A549 (cell line): ENCODE results near the gene SRMS. TPM values are rescaled to one million over a fixed set of nuclear protein-coding genes. Genes with fewer than 3 reads are reported as not detected.

Experiments used
- ATAC-seq, 2 experiments: fragments of 200-7000 bp in 1 of 2; fragments of >200 bp in 1 of 2; cut with Nextera tagmentation in 1 of 2; cut with Tn5 transposase in 1 of 2; 3 replicates each; pipeline versions ENCODE4 v1.8.0 to v1.9.1; 2018 to 2020; ENCODE audit warnings: mild to moderate bottlenecking in 1 of 2, moderate library complexity in 1 of 2
- CTCF ChIA-PET: fragments of 300-600 bp; sonication (Branson Sonifier 250); formaldehyde crosslinking; extraction: SDS; loops from one replicate; lab custom pipeline; 2021; ENCODE audit warnings: antibody characterized with exemption, inconsistent platforms; lab: Yijun Ruan, JAX
- POLR2A ChIA-PET: fragments of 350-600 bp; formaldehyde crosslinking; extraction: SDS; loops from one replicate; lab custom pipeline; 2021; ENCODE audit warnings: antibody characterized with exemption, inconsistent platforms; lab: Yijun Ruan, JAX
- DNase-seq, 2 experiments: peaks; one replicate each; pipeline versions ENCODE4 v3.0.0 to v3.0.0-alpha.2; 2011 to 2016; ENCODE audit warnings: low read depth in 1 of 2, low spot score in 1 of 2
- FAIRE-seq: peaks from 2 replicates; lab custom pipeline; 2011; peaks lifted over from hg19 to GRCh38; lab: Jason Lieb, UNC
- H3K27ac ChIP-seq, 2 experiments: fragments of >200 bp; sonication (Bioruptor Twin); formaldehyde crosslinking; 3 replicates each; pipeline ENCODE4 v1.5.1; 2016 to 2017
- H3K4me1 ChIP-seq: fragments of >200 bp; sonication (Bioruptor Twin); formaldehyde crosslinking; 3 replicates; pipeline ENCODE4 v1.6.1; 2016
- H3K4me2 ChIP-seq: fragments of >200 bp; sonication (Bioruptor Twin); formaldehyde crosslinking; 3 replicates; pipeline ENCODE4 v1.6.1; 2016
- H3K4me3 ChIP-seq: fragments of >200 bp; sonication (Bioruptor Twin); formaldehyde crosslinking; 3 replicates; pipeline ENCODE4 v1.5.1; 2016
- H3K9me3 ChIP-seq: fragments of >200 bp; sonication (Bioruptor Twin); formaldehyde crosslinking; 3 replicates; pipeline ENCODE4 v1.6.1; 2016
- BHLHE40 ChIP-seq: IDR thresholded peaks from 2 replicates; pipeline ENCODE4 v1.6.1; 2012; ENCODE audit warnings: low read depth, low read length, inconsistent platforms
- CBX2 ChIP-seq: fragments of 200-600 bp; sonication (generic); IDR thresholded peaks from 2 replicates; pipeline ENCODE4 v1.6.1; 2016; ENCODE audit warnings: low read depth, mild to moderate bottlenecking, borderline replicate concordance
- CBX8 ChIP-seq: fragments of 200-600 bp; sonication (generic); IDR thresholded peaks from 2 replicates; pipeline ENCODE4 v1.6.1; 2016
- CHD4 ChIP-seq: fragments of 200-600 bp; sonication (generic); IDR thresholded peaks from 2 replicates; pipeline ENCODE4 v1.6.1; 2016; ENCODE audit warnings: antibody characterized with exemption, mild to moderate bottlenecking, borderline replicate concordance
- FOSB ChIP-seq: fragments of 250-450 bp; sonication (Bioruptor Pico); IDR thresholded peaks from 2 replicates; pipeline ENCODE4 v1.5.0; 2020; ENCODE audit warnings: mild to moderate bottlenecking, moderate library complexity
- GATA3 ChIP-seq: IDR thresholded peaks from 2 replicates; pipeline ENCODE4 v1.6.1; 2012; ENCODE audit warnings: borderline replicate concordance
- HDAC2 ChIP-seq: fragments of 200-600 bp; sonication (generic); IDR thresholded peaks from 2 replicates; pipeline ENCODE4 v1.6.1; 2016
- HES2 ChIP-seq: fragments of >200 bp; sonication (Bioruptor Twin); formaldehyde crosslinking; IDR thresholded peaks from 2 replicates; pipeline ENCODE4 v1.6.1; 2016
- HEYL ChIP-seq: fragments of 250-450 bp; sonication (Bioruptor Pico); IDR thresholded peaks from 2 replicates; pipeline ENCODE4 v1.8.0; 2021; ENCODE audit warnings: mild to moderate bottlenecking, moderate library complexity
- HOXA7 ChIP-seq: fragments of 250-450 bp; sonication (Bioruptor Pico); IDR thresholded peaks from 2 replicates; pipeline ENCODE4 v1.5.0; 2020; ENCODE audit warnings: mild to moderate bottlenecking, moderate library complexity
- HOXB13 ChIP-seq: fragments of 250-450 bp; sonication (Bioruptor Pico); IDR thresholded peaks from 2 replicates; pipeline ENCODE4 v1.5.0; 2020; ENCODE audit warnings: low read depth, mild to moderate bottlenecking, moderate library complexity
- NFE2L2 ChIP-seq: fragments of 150-350 bp; conservative IDR thresholded peaks from 2 replicates; pipeline ENCODE4 v1.6.1; 2014; ENCODE audit warnings: low read length
- PHF8 ChIP-seq: fragments of 200-600 bp; sonication (generic); IDR thresholded peaks from 2 replicates; pipeline ENCODE4 v1.6.1; 2016; ENCODE audit warnings: low read depth, mild to moderate bottlenecking, antibody characterized with exemption, moderate library complexity, borderline replicate concordance
- POLR2A ChIP-seq: IDR thresholded peaks from 2 replicates; pipeline ENCODE4 v1.6.1; 2012; ENCODE audit warnings: mild to moderate bottlenecking, low read length
- POLR2AphosphoS2 ChIP-seq: conservative IDR thresholded peaks from 2 replicates; pipeline ENCODE4 v1.6.1; 2012; ENCODE audit warnings: low read length, improper control_type of control experiment, inconsistent platforms
- RCOR1 ChIP-seq: fragments of 150-350 bp; IDR thresholded peaks from 2 replicates; pipeline ENCODE4 v1.6.1; 2014; ENCODE audit warnings: antibody characterized with exemption, low read length, low read depth
- RFX5 ChIP-seq: fragments of 450-650 bp; IDR thresholded peaks from 2 replicates; pipeline ENCODE4 v1.7.1; 2014; ENCODE audit warnings: antibody characterized with exemption, mild to moderate bottlenecking, moderate library complexity
- SREBF2 ChIP-seq: fragments of 450-650 bp; IDR thresholded peaks from 2 replicates; pipeline ENCODE4 v1.6.1; 2014; ENCODE audit warnings: mild to moderate bottlenecking, moderate library complexity
- TP53 ChIP-seq: fragments of 250-450 bp; sonication (Bioruptor Pico); IDR thresholded peaks from 2 replicates; pipeline ENCODE4 v1.5.0; 2021; ENCODE audit warnings: mild to moderate bottlenecking, moderate library complexity
- ZC3H11A ChIP-seq: fragments of 450-650 bp; IDR thresholded peaks from 2 replicates; pipeline ENCODE4 v1.6.1; 2014; ENCODE audit warnings: antibody characterized with exemption, mild to moderate bottlenecking
- ZFP36 ChIP-seq: fragments of 450-650 bp; IDR thresholded peaks from 2 replicates; pipeline ENCODE4 v1.6.1; 2014; ENCODE audit warnings: borderline replicate concordance; ENCODE audit not compliant: partially characterized antibody
- ZSCAN20 ChIP-seq: fragments of 250-450 bp; sonication (Bioruptor Pico); IDR thresholded peaks from 2 replicates; pipeline ENCODE4 v1.8.0; 2022; ENCODE audit warnings: mild to moderate bottlenecking, moderate library complexity
- WGBS: methylation state at CpG from one replicate; pipeline ENCODE4 v1.1.6; 2017; ENCODE audit errors: missing lambda C conversion rate; 5-methylcytosine and 5-hydroxymethylcytosine counted together
- polyA plus RNA-seq, 4 experiments: library from polyadenylated mRNA; depleted of rRNA in 3 of 4; stranded (reverse); fragments of >200 nt; fragmentation: RNase III in 1 of 4; extraction: RNeasy Plus Mini Kit Qiagen cat#74134 plus additional on column Dnase treatment in 1 of 4; gene quantifications; 2 replicates in 3 of 4; 3 replicates in 1 of 4; pipeline ENCODE4 v1.2.3, GENCODE V29; 2011 to 2017
- TF ChIP-seq, protein P1 (sequence below): fragments of >200 bp; sonication (Bioruptor Twin); formaldehyde crosslinking; IDR thresholded peaks from 3 replicates; pipeline ENCODE4 v1.6.1; 2016
- TF ChIP-seq, protein P2 (sequence below): IDR thresholded peaks from 2 replicates; pipeline ENCODE4 v1.6.1; 2012; ENCODE audit warnings: low read depth, borderline replicate concordance
- TF ChIP-seq, protein P3 (sequence below): fragments of 250-450 bp; sonication (Bioruptor Pico); IDR thresholded peaks from 2 replicates; pipeline ENCODE4 v1.5.0; 2020; ENCODE audit warnings: low read depth, mild to moderate bottlenecking, moderate library complexity

Gene SRMS
- polyA plus RNA-seq, 2 of the 4 experiments (the other 2 are of a cell fraction), result not detected

DNA sequence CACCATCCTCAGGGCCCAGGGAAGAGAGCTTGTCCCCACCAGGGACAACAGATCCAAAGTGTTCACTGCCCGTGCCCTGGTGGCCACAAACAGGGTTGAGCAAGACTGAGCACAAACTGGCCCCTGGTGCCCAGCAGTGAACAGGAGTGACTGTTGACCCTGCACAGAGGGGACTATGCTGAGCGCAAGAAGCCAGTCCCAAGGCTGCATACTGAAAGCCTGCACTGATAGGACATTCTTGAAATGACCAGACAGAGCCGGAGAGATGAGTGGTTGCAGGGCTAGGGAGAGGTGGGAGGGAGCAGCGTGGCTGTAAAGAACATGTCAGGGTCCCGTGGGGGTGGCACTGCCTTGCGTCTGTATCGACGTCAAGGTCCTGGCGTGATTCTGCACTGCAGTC lies 3.5 kb upstream of the SRMS start:
- ATAC-seq, result no peak
- Histone ChIP-seq H3K4me1 (peaks cover 4% of the 10 kb centered on the region; the same call in 1 of the 3 replicates), H3K4me3 (no peak overlapping the region), H3K9me3 (no peaks in the 10 kb centered on the region), H3K4me2 (no peak overlapping the region)
- no peak for DNase-seq
- WGBS, result 57% methylated on average over 9 of the region's 9 CpGs
- FAIRE-seq, result no peak
- TF ChIP-seq TP53 (CRISPR knock-in tag), result no peak
- TF ChIP-seq HES2, result no peak
- TF ChIP-seq, protein P1, sequence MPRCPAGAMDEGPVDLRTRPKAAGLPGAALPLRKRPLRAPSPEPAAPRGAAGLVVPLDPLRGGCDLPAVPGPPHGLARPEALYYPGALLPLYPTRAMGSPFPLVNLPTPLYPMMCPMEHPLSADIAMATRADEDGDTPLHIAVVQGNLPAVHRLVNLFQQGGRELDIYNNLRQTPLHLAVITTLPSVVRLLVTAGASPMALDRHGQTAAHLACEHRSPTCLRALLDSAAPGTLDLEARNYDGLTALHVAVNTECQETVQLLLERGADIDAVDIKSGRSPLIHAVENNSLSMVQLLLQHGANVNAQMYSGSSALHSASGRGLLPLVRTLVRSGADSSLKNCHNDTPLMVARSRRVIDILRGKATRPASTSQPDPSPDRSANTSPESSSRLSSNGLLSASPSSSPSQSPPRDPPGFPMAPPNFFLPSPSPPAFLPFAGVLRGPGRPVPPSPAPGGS, result no peak
- no peak for TF ChIP-seq POLR2A
- TF ChIP-seq RFX5, result no peak
- TF ChIP-seq, protein P2, sequence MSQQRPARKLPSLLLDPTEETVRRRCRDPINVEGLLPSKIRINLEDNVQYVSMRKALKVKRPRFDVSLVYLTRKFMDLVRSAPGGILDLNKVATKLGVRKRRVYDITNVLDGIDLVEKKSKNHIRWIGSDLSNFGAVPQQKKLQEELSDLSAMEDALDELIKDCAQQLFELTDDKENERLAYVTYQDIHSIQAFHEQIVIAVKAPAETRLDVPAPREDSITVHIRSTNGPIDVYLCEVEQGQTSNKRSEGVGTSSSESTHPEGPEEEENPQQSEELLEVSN, result no peak
- no peak for TF ChIP-seq POLR2AphosphoS2
- no peak for TF ChIP-seq HEYL (CRISPR knock-in tag)
- no peak for TF ChIP-seq CHD4
- TF ChIP-seq RCOR1, result no peak
- TF ChIP-seq SREBF2, result no peak
- TF ChIP-seq, all 56 proteins: peak for 0
- ChIA-PET POLR2A (no interaction called here), CTCF (interaction anchor here (1.3 to 9.1 kb wide), 2 partner anchors 12 to 426 kb away, joined by 3 to 93 read pairs; partner anchors contain the start of gene PTK6)
- no peak overlapping the region for H3K27ac ChIP-seq

GRCh38 chr20:63549679-63550282 lies 2.2 kb upstream of the SRMS start:
- WGBS, result 81% methylated on average over 14 of the region's 18 CpGs
- H3K4me2 ChIP-seq, result no peak overlapping the region
- H3K9me3 ChIP-seq, result no peaks in the 10 kb centered on the region
- no peak for DNase-seq
- TF ChIP-seq, protein P3, sequence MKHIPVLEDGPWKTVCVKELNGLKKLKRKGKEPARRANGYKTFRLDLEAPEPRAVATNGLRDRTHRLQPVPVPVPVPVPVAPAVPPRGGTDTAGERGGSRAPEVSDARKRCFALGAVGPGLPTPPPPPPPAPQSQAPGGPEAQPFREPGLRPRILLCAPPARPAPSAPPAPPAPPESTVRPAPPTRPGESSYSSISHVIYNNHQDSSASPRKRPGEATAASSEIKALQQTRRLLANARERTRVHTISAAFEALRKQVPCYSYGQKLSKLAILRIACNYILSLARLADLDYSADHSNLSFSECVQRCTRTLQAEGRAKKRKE (CRISPR knock-in tag), result no peak
- TF ChIP-seq FOSB (CRISPR knock-in tag), result no peak
- no peak for TF ChIP-seq ZFP36
- TF ChIP-seq ZSCAN20 (CRISPR knock-in tag), result no peak
- no peak for TF ChIP-seq RCOR1
- TF ChIP-seq HOXB13, result no peak
- no peak for TF ChIP-seq TP53 (CRISPR knock-in tag)
- TF ChIP-seq HDAC2, result no peak
- no peak for TF ChIP-seq GATA3
- no peak for TF ChIP-seq HOXA7
- no peak for TF ChIP-seq NFE2L2
- H3K4me3 ChIP-seq, result no peak overlapping the region
- no peak overlapping the region for H3K27ac ChIP-seq
- FAIRE-seq, result no peak
- ChIA-PET CTCF (interaction anchor here (1.0 to 9.1 kb wide), 2 partner anchors 11 to 226 kb away, joined by 3 to 93 read pairs; partner anchors contain the start of gene PTK6), POLR2A (no interaction called here)
- H3K4me1 ChIP-seq, result peaks cover 12% of the 10 kb centered on the region
- no peak for ATAC-seq

DNA sequence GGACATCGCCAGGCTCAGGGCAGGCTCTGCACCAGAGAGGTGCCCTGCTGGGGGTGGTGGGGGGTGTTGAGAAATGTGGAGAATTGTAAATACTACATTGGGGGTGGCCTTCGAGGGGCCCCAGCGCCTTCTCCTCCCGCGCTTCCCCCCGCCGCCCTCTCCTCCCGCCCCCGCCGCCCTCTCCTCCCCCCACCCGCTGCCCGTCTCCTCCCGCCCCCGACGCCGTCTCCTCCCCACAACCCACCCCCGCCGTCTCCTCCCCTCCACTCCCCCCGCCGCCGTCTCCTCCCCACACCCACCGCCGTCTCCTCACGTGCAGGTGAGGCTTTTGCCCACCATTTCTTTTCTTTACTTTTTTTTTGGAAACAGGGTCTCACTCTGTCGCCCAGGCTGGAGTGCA lies 1.5 kb upstream of the SRMS start:
- Histone ChIP-seq H3K27ac (no peak overlapping the region), H3K4me3 (no peak overlapping the region), H3K4me1 (peaks cover 12% of the 10 kb centered on the region), H3K9me3 (no peaks in the 10 kb centered on the region), H3K4me2 (no peak overlapping the region)
- CTCF ChIA-PET, result interaction anchor here (1.0 to 9.1 kb wide), 2 partner anchors 10 to 226 kb away, joined by 3 to 93 read pairs; partner anchors contain the start of gene PTK6
- POLR2A ChIA-PET, result no interaction called here
- DNase-seq (no peak), ATAC-seq (no peak), FAIRE-seq (no peak)
- 77% methylated on average over 8 of the region's 25 CpGs for WGBS
- TF ChIP-seq FOSB (CRISPR knock-in tag) (no peak), TP53 (CRISPR knock-in tag) (no peak), PHF8 (no peak), CBX8 (no peak), CBX2 (no peak), POLR2AphosphoS2 (no peak), BHLHE40 (no peak), POLR2A (no peak), ZC3H11A (no peak), ZFP36 (no peak), CHD4 (no peak)
